GM12878 (cell line): ENCODE results near the gene ZFR. TPM values are rescaled to one million over a fixed set of nuclear protein-coding genes. Genes with fewer than 3 reads are reported as not detected.

Source experiments
- ATAC-seq: fragments of 200-7000 bp; cut with Tn5 transposase; 3 replicates; pipeline ENCODE4 v1.9.1; 2020; ENCODE audit warnings: mild to moderate bottlenecking, moderate library complexity
- BruUV-seq: library from RNA; stranded (reverse); fragments of 400-500 nt; replicated peaks from 2 replicates; lab custom pipeline; 2021; lab: Mats Ljungman, UMichigan
- CTCF ChIA-PET: fragments of 300-600 bp; sonication (Branson Sonifier 250); formaldehyde crosslinking; extraction: SDS; loops from one replicate; lab custom pipeline; 2021; ENCODE audit warnings: inconsistent platforms; lab: Yijun Ruan, JAX
- POLR2A ChIA-PET: fragments of 350-600 bp; formaldehyde crosslinking; extraction: SDS; loops from one replicate; lab custom pipeline; 2021; ENCODE audit warnings: inconsistent platforms; lab: Charles Lee
- RAD21 ChIA-PET: fragments of 300-600 bp; sonication (Branson Sonifier 250); formaldehyde crosslinking; loops from one replicate; lab custom pipeline; 2023; ENCODE audit warnings: antibody characterized with exemption; ENCODE audit not compliant: unreplicated experiment; lab: Charles Lee
- SMC1A ChIA-PET: fragments of 300-600 bp; sonication (Branson Sonifier 250); formaldehyde crosslinking; loops from one replicate; lab custom pipeline; 2023; ENCODE audit not compliant: unreplicated experiment, uncharacterized antibody; lab: Charles Lee
- DNase-seq: peaks from one replicate; pipeline ENCODE4 v3.0.0-alpha.2; 2011; ENCODE audit warnings: low read depth, low spot score
- FAIRE-seq: peaks from 3 replicates; lab custom pipeline; 2011; peaks lifted over from hg19 to GRCh38; lab: Jason Lieb, UNC
- H2AFZ ChIP-seq: 2 replicates; pipeline ENCODE4 v1.6.0; 2011; ENCODE audit warnings: low read depth, low read length, control low read depth; ENCODE audit not compliant: control insufficient read depth
- H3K27ac ChIP-seq: 2 replicates; pipeline ENCODE4 v1.5.1; 2011; ENCODE audit warnings: control low read depth; ENCODE audit not compliant: control insufficient read depth, insufficient read depth
- H3K27me3 ChIP-seq, 2 experiments: replicated peaks in 1 of 2; 2 replicates each; pipeline versions ENCODE4 v1.6.0 to v1.6.1; 2011; ENCODE audit warnings: low read length in 1 of 2; ENCODE audit not compliant: control insufficient read depth in 2 of 2, insufficient read depth in 2 of 2
- H3K36me3 ChIP-seq, 2 experiments: 2 replicates each; pipeline ENCODE4 v1.5.1; 2011; ENCODE audit warnings: low read length in 1 of 2; ENCODE audit not compliant: control insufficient read depth in 2 of 2, insufficient read depth in 2 of 2
- H3K4me1 ChIP-seq: 2 replicates; pipeline ENCODE4 v1.6.1; 2011; ENCODE audit warnings: mild to moderate bottlenecking, low read length, moderate library complexity, mixed read lengths; ENCODE audit not compliant: control insufficient read depth, insufficient read depth
- H3K4me2 ChIP-seq: 2 replicates; pipeline ENCODE4 v1.6.0; 2011; ENCODE audit warnings: control low read depth; ENCODE audit not compliant: control insufficient read depth, insufficient read depth
- H3K4me3 ChIP-seq: fragments of 200-600 bp; sonication (generic); 2 replicates; pipeline ENCODE4 v1.5.1; 2016
- H3K79me2 ChIP-seq: 2 replicates; pipeline ENCODE4 v1.6.0; 2011; ENCODE audit warnings: low read length; ENCODE audit not compliant: control insufficient read depth, insufficient read depth
- H3K9ac ChIP-seq: 2 replicates; pipeline ENCODE4 v1.8.0; 2011; ENCODE audit warnings: low read length, control low read depth, mixed read lengths; ENCODE audit not compliant: control insufficient read depth, insufficient read depth
- H3K9me3 ChIP-seq: replicated peaks from 3 replicates; pipeline ENCODE4 v1.5.1; 2011; ENCODE audit warnings: mild to moderate bottlenecking, low read length; ENCODE audit not compliant: control insufficient read depth, insufficient read depth
- H4K20me1 ChIP-seq: 2 replicates; pipeline ENCODE4 v1.6.0; 2011; ENCODE audit not compliant: control insufficient read depth, insufficient read depth
- CREM ChIP-seq: IDR thresholded peaks from 2 replicates; pipeline ENCODE4 v1.6.1; 2014; ENCODE audit warnings: antibody characterized with exemption, low read depth
- IKZF1 ChIP-seq: fragments of 450-650 bp; conservative IDR thresholded peaks from 2 replicates; pipeline ENCODE4 v1.6.1; 2017; ENCODE audit warnings: antibody characterized with exemption, mild to moderate bottlenecking
- MLLT1 ChIP-seq: fragments of 450-650 bp; IDR thresholded peaks from 2 replicates; pipeline ENCODE4 v1.6.1; 2016; ENCODE audit warnings: mild to moderate bottlenecking
- MXI1 ChIP-seq: fragments of 150-350 bp; IDR thresholded peaks from 2 replicates; pipeline ENCODE4 v1.6.1; 2011; ENCODE audit warnings: low read depth, mild to moderate bottlenecking, inconsistent platforms, low read length, improper control_type of control experiment
- PML ChIP-seq: IDR thresholded peaks from 2 replicates; pipeline ENCODE4 v1.6.1; 2012; ENCODE audit warnings: low read length, inconsistent platforms
- SUPT20H ChIP-seq: IDR thresholded peaks from 2 replicates; pipeline ENCODE4 v1.6.1; 2011; ENCODE audit warnings: low read depth, mild to moderate bottlenecking, low read length, moderate library complexity, borderline replicate concordance; ENCODE audit not compliant: control insufficient read depth
- TCF3 ChIP-seq: IDR thresholded peaks from 2 replicates; pipeline ENCODE4 v1.6.1; 2012; ENCODE audit warnings: low read depth, mild to moderate bottlenecking, low read length, borderline replicate concordance; ENCODE audit not compliant: insufficient read depth
- YY1 ChIP-seq: IDR thresholded peaks from 2 replicates; pipeline ENCODE4 v1.6.1; 2011; ENCODE audit warnings: low read depth, mild to moderate bottlenecking, low read length
- ZNF207 ChIP-seq: fragments of 450-650 bp; IDR thresholded peaks from 2 replicates; pipeline ENCODE4 v1.6.1; 2014; ENCODE audit warnings: antibody characterized with exemption, mild to moderate bottlenecking, borderline replicate concordance
- ZNF24 ChIP-seq: fragments of 450-650 bp; IDR thresholded peaks from 2 replicates; pipeline ENCODE4 v1.6.1; 2017; ENCODE audit warnings: antibody characterized with exemption, mild to moderate bottlenecking
- WGBS: methylation state at CpG from one replicate; pipeline ENCODE4 v1.1.6; 2016; ENCODE audit warnings: low lambda C conversion rate; ENCODE audit not compliant: insufficient replicate concordance, insufficient coverage; ENCODE audit errors: missing lambda C conversion rate; 5-methylcytosine and 5-hydroxymethylcytosine counted together
- in situ Hi-C: fragments of 300-500 bp; cut with MboI; formaldehyde crosslinking; loops from 9 replicates; pipeline ENCODE4 v1.14.3; 2018; ENCODE audit warnings: mixed read lengths
- intact Hi-C: fragments of 100-400 bp; cut with micrococcal nuclease; formaldehyde crosslinking; loops from one replicate; pipeline ENCODE4 v1.14.2; 2022; ENCODE audit not compliant: unreplicated experiment
- polyA plus RNA-seq, 11 experiments: library from polyadenylated mRNA; depleted of rRNA in 4 of 11; unstranded in 6 of 11; stranded (reverse) in 5 of 11; fragments of >200 nt; fragmentation: Nextera tagmentation in 4 of 11; fragmentation: Illumina TruSeq in 1 of 11; extraction: Ambion mirVana in 4 of 11; extraction: Trizol in 1 of 11; gene quantifications; 1 replicate in 1 of 11; 2 replicates in 10 of 11; pipeline versions ENCODE4 v1.2.1 to v1.2.3, GENCODE V29; 2011 to 2016; ENCODE audit warnings: inconsistent platforms in 2 of 11, missing spikeins in 2 of 11, low read depth in 1 of 11
- total RNA-seq, 4 experiments: library from RNA; depleted of rRNA in 3 of 4; stranded (reverse); fragments of >200 nt in 3 of 4; fragmentation: Illumina TruSeq in 1 of 4; extraction: Trizol in 1 of 4; gene quantifications; 2 replicates each; pipeline versions ENCODE4 v1.2.1 to v1.2.3, GENCODE V29; 2013 to 2021
- TF ChIP-seq, protein P1 (sequence below): IDR thresholded peaks from 2 replicates; pipeline ENCODE4 v1.6.1; 2011; ENCODE audit warnings: low read depth, low read length, improper control_type of control experiment, borderline replicate concordance
- TF ChIP-seq, protein P2 (sequence below): fragments of 450-650 bp; IDR thresholded peaks from 2 replicates; pipeline ENCODE4 v1.6.1; 2018; ENCODE audit warnings: borderline replicate concordance, mild to moderate bottlenecking; ENCODE audit not compliant: partially characterized antibody
- TF ChIP-seq, protein P3 (sequence below): IDR thresholded peaks from 2 replicates; pipeline ENCODE4 v1.6.1; 2011; ENCODE audit warnings: borderline replicate concordance, low read depth, mild to moderate bottlenecking, moderate library complexity, low read length; ENCODE audit not compliant: insufficient read depth, poor library complexity, severe bottlenecking

Gene ZFR
- total and polyA plus RNA-seq, 10 of the 15 experiments (the other 5 are each of a cell fraction or from before 2014, with no cell fraction given), result 33.7 to 90.6 (median 72.9) TPM

DNA sequence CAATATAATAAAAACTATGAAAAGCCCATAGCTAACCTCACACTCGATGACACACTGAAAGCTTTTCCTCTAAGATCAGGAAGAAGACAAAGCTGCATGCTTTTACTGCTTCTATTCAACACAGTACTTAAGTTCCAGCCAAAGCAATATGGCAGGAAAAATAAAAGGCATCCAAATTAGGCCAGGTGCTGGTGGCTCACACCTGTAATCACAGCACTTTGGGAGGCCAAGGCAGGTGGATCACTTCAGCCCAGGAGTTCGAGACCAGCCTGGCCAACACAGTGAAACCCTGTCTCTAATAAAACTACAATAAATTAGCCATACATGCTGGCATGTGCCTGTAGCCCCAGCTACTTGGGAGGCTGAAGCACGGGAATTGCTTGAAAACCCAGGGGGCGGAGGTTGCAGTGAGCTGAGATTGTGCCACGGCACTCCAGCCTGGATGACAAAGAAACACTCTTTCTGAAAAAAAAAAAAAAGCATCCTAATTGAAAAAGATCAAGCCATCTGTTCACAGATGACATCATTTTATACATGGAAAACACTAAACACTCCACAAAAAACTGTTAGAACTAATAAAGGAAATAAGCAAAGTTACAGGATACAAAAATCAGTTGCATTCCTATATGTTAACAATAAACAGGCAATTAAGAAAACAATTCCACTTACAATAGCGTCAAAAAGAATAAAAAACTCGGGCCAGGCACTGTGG, 17.9 kb downstream of the ZFR start (continued):
- TF ChIP-seq, protein P1, sequence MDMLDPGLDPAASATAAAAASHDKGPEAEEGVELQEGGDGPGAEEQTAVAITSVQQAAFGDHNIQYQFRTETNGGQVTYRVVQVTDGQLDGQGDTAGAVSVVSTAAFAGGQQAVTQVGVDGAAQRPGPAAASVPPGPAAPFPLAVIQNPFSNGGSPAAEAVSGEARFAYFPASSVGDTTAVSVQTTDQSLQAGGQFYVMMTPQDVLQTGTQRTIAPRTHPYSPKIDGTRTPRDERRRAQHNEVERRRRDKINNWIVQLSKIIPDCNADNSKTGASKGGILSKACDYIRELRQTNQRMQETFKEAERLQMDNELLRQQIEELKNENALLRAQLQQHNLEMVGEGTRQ, result no peak
- TF ChIP-seq IKZF1 (no peak), TCF3 (no peak), MXI1 (no peak)

DNA sequence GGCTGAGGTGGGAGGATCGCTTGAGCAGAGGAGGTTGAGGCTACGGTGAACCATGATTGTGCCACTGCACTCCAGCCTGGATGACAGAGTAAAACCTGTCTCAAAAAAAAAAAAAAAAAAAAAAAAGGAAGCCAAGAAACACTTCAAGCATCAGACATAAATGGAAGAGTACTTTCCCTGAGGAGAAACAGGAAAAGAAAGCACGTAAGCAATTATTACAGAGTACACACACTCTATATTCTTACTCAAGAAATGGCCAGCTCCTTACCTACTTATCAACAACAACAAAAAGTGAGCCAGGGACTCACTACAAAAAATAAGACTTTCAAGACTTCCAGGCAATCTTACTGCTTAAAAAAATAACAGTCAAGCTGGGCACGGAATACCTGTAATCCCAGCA, 21.8 kb downstream of the ZFR start:
- in situ Hi-C loops (no loop called here), intact Hi-C loops (no loop called here)
- ChIA-PET POLR2A (no interaction called here), SMC1A (no interaction called here), RAD21 (interaction anchor here (0.6 kb wide), 1 partner anchor 191 kb away, joined by 3 read pairs; no protein-coding TSS in a partner anchor), CTCF (no interaction called here)
- no peaks in the 10 kb centered on the region for H3K27me3 ChIP-seq
- no peak overlapping the region for H3K4me3 ChIP-seq
- ATAC-seq, result no peak
- DNase-seq, result no peak
- no peaks in the 10 kb centered on the region; the same call in 1 of the 3 replicates for H3K9me3 ChIP-seq
- peaks cover 4 to 17% of the 10 kb centered on the region in 2 experiments for H3K36me3 ChIP-seq
- WGBS, result 99% methylated on average over 4 of the region's 4 CpGs
- no TSS peak for BruUV-seq
- no peaks in the 10 kb centered on the region for H3K4me1 ChIP-seq
- H3K79me2 ChIP-seq, result peaks cover 44% of the 10 kb centered on the region
- no peak overlapping the region for H3K4me2 ChIP-seq
- no peak overlapping the region for H2AFZ ChIP-seq
- no peak overlapping the region for H3K27ac ChIP-seq
- FAIRE-seq, result no peak
- no peaks in the 10 kb centered on the region for H4K20me1 ChIP-seq
- H3K9ac ChIP-seq, result no peak overlapping the region
- TF ChIP-seq PML, result no peak
- TF ChIP-seq MLLT1, result no peak
- no peak for TF ChIP-seq YY1
- TF ChIP-seq, protein P2, sequence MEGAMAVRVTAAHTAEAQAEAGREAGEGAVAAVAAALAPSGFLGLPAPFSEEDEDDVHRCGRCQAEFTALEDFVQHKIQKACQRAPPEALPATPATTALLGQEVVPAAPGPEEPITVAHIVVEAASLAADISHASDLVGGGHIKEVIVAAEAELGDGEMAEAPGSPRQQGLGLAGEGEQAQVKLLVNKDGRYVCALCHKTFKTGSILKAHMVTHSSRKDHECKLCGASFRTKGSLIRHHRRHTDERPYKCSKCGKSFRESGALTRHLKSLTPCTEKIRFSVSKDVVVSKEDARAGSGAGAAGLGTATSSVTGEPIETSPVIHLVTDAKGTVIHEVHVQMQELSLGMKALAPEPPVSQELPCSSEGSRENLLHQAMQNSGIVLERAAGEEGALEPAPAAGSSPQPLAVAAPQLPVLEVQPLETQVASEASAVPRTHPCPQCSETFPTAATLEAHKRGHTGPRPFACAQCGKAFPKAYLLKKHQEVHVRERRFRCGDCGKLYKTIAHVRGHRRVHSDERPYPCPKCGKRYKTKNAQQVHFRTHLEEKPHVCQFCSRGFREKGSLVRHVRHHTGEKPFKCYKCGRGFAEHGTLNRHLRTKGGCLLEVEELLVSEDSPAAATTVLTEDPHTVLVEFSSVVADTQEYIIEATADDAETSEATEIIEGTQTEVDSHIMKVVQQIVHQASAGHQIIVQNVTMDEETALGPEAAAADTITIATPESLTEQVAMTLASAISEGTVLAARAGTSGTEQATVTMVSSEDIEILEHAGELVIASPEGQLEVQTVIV, result no peak
- TF ChIP-seq, protein P3, sequence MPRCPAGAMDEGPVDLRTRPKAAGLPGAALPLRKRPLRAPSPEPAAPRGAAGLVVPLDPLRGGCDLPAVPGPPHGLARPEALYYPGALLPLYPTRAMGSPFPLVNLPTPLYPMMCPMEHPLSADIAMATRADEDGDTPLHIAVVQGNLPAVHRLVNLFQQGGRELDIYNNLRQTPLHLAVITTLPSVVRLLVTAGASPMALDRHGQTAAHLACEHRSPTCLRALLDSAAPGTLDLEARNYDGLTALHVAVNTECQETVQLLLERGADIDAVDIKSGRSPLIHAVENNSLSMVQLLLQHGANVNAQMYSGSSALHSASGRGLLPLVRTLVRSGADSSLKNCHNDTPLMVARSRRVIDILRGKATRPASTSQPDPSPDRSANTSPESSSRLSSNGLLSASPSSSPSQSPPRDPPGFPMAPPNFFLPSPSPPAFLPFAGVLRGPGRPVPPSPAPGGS, result no peak
- TF ChIP-seq SUPT20H, result no peak
- no peak for TF ChIP-seq CREM
- TF ChIP-seq ZNF24, result no peak
- TF ChIP-seq ZNF207, result no peak
